AG09319 (cell line): ENCODE measurements around the gene TAS1R3.

Experiments
- DNase-seq: peaks from one replicate; pipeline ENCODE4 v3.0.0-alpha.2; 2010; ENCODE audit warnings: low read depth; ENCODE audit errors: extremely low read depth
- TF ChIP-seq, protein P1 (sequence below): IDR thresholded peaks from 2 replicates; pipeline ENCODE4 v1.5.1; 2011; ENCODE audit warnings: low read depth, mild to moderate bottlenecking, inconsistent platforms, low read length, moderate library complexity

Gene TAS1R3

GRCh38 chr1:1370771-1371300, 39.8 kb downstream of the TAS1R3 start:
- TF ChIP-seq, protein P1, sequence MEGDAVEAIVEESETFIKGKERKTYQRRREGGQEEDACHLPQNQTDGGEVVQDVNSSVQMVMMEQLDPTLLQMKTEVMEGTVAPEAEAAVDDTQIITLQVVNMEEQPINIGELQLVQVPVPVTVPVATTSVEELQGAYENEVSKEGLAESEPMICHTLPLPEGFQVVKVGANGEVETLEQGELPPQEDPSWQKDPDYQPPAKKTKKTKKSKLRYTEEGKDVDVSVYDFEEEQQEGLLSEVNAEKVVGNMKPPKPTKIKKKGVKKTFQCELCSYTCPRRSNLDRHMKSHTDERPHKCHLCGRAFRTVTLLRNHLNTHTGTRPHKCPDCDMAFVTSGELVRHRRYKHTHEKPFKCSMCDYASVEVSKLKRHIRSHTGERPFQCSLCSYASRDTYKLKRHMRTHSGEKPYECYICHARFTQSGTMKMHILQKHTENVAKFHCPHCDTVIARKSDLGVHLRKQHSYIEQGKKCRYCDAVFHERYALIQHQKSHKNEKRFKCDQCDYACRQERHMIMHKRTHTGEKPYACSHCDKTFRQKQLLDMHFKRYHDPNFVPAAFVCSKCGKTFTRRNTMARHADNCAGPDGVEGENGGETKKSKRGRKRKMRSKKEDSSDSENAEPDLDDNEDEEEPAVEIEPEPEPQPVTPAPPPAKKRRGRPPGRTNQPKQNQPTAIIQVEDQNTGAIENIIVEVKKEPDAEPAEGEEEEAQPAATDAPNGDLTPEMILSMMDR, result no peak
- no peak for DNase-seq

DNA sequence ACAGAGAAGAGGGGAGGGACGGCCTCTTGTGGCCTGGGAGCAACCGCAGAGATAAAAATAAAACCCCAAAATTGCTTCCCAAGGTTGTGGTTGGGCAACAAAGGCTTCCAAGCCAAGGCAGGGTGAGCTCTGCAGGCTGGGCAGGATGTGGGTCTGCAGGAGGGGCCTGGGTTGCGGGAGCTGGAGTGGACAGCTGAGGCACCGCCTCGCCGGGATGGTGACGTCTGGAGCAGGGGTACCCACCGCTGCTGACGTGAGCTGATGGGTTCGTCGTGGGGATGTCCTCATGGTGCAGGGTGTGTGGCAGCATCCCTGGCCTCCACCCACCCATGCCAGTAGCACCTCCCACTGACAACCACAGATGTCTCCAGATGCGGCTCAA, 40.3 kb downstream of the TAS1R3 start:
- DNase-seq, result no peak
- TF ChIP-seq, protein P1, result no peak

GRCh38 chr1:1371746-1372711, 40.9 kb downstream of the TAS1R3 start:
- DNase-seq, result no peak
- TF ChIP-seq, protein P1, result peak; percentile 93

DNA sequence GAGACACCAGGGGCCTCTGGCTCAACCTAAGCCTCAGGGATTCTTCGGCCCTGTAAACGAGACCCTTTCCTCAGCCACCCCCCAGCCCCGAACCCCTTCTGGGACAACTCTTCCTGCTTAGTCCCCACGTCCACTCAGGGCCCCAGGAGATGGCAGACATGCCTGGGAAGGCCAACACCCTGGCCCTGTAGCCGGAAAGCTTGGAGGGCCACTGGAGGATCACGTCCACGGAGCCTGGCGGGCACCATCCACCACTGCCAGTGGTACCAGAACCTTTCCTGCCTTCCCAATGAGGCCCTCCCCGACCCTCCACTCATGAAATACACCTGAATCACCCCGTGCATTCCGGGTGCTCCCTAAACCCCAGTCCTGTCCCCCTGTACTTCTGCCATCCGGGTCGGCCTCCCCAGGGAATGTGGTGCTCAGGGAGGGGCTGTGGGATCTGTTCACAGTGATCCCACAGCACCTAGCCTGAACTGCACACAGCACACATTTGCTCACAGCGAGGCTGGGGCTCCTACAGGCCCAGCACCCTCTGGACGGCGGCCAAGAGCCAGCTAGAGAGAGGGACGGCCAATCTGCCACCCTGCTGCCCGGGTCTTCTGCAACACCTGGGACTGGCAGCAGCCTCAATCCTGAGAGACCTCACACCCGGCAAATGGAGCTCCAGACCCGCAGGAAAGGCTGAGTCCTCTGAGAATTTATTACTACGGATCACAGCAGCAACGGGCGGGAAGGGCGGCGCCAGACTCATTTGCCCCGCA, 42.2 kb downstream of the TAS1R3 start:
- DNase-seq, result no peak
- TF ChIP-seq, protein P1, result no peak

DNA sequence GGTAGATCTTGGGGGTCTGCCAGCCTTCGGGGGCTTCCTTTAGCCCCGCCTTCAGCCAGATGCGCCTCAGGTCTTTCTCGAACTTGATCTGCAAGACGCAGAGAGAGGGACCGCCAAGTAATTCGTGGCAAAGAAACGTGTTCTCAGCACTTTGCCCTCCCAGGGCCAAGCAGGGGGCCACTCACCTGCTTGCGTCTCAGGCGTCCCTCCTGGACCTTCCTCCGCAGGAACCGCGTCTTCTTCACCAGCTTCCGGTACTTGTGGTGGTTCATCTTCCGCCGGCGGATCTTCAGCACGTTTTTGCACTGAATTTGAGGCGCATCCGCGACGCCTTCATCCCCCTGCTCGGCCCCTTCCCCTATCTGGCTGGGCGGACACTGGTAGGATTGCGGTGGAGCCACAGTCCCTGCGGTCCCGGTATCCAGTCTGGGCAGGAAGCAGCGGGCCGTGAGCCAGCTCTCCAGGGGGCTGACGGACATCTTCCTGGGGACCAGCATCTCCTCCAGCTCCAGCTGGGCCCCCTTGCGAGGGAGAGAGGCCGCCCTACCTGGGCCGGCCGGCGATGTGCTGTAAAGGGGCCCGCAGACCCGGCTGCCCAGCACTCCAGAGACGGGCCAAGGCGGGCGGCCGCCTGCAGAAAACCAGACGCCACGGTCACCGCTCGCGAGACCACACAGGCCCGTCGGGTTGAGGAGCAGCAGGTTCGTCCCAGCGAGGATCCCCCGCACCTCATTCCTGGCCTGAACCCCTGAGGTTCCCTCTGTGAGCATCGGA, 42.9 kb downstream of the TAS1R3 start:
- TF ChIP-seq, protein P1, result no peak
- no peak for DNase-seq

GRCh38 chr1:1374589-1374928, 43.5 kb downstream of the TAS1R3 start:
- TF ChIP-seq, protein P1, result no peak
- no peak for DNase-seq
